ENCODE measurements around the gene TOGARAM1. TPM values are rescaled to one million over a fixed set of nuclear protein-coding genes. Genes with fewer than 3 reads are reported as not detected.

TOGARAM1 gene
- total RNA-seq, 1 donor: 27.1 TPM

DNA sequence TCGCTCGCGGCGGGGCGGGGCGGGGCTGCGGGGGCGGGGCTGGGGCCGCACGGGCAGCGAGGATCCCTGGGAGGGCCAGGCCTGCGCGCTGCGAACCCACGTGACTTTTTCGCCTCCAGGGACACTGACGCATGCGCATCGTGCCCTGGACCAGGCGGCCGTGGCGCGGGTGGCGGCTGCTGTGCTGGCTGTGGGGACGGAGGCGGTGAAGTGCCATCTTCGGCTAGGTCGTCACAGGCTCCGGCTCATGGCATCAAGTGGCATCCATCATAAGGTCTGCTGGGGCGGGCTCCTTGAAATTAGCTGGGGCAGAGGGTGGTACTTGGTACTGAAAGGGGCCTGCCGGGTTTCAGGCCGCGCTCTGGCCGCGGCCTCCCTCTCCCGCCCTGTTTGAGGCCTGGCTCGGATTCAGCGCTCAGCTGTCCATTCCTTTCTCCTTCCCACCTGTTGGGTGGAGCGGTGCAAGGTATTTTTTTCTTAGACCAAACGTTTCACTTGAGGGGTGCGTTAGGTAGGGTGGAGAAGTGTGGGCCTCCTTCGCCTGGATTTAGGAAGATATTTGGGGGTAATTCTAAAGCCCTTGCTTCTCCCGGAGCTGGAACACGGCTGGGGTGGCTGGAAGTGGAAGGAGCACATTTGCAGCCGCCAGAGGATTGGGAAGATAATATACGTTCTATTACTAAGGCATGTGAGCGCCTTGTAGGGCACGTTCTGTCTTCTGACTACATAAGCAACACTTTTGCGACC, 122.2 kb downstream of the TOGARAM1 start, which contains the start of gene PRPF39:
Gene PRPF39 (plus strand): TSS at position 141 of the 747 bp plus-strand sequence. CDS start 11,124 bp downstream, outside the sequence.
- Histone ChIP-seq H3K36me3 (ENCODE audit: insufficient read depth, low read length) (no peaks in the 10 kb centered on the region), H4K20me1 (ENCODE audit: insufficient read depth, low read length) (peaks cover 45% of the 10 kb centered on the region), H2AFZ (ENCODE audit: low read length) (peak within 1 kb of the TSS; percentile 99), H3K4me3 (ENCODE audit: insufficient read depth, low read length) (peak within 1 kb of the TSS; percentile 80), H3K27me3 (ENCODE audit: insufficient read depth, low read length) (no peaks in the 10 kb centered on the region), H3K79me2 (ENCODE audit: insufficient read depth, low read length) (peaks cover 51% of the 10 kb centered on the region), H3K4me1 (ENCODE audit: insufficient read depth, low read length) (peaks cover 23% of the 10 kb centered on the region), H3K4me2 (ENCODE audit: insufficient read depth, low read length) (peak within 1 kb of the TSS; percentile 99), H3K9me3 (ENCODE audit: low read depth, low read length) (no peaks in the 10 kb centered on the region), H3K27ac (ENCODE audit: low read depth, low read length) (peak within 1 kb of the TSS; percentile 82)
- DNase-seq (ENCODE audit: insufficient read length, low spot score, missing footprints): peak; percentile 99
- TF ChIP-seq, protein P1, sequence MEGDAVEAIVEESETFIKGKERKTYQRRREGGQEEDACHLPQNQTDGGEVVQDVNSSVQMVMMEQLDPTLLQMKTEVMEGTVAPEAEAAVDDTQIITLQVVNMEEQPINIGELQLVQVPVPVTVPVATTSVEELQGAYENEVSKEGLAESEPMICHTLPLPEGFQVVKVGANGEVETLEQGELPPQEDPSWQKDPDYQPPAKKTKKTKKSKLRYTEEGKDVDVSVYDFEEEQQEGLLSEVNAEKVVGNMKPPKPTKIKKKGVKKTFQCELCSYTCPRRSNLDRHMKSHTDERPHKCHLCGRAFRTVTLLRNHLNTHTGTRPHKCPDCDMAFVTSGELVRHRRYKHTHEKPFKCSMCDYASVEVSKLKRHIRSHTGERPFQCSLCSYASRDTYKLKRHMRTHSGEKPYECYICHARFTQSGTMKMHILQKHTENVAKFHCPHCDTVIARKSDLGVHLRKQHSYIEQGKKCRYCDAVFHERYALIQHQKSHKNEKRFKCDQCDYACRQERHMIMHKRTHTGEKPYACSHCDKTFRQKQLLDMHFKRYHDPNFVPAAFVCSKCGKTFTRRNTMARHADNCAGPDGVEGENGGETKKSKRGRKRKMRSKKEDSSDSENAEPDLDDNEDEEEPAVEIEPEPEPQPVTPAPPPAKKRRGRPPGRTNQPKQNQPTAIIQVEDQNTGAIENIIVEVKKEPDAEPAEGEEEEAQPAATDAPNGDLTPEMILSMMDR (IDR thresholded peaks at IDR 0.05; ENCODE audit: extremely low read depth, low read depth, low read length): no peak

DNA sequence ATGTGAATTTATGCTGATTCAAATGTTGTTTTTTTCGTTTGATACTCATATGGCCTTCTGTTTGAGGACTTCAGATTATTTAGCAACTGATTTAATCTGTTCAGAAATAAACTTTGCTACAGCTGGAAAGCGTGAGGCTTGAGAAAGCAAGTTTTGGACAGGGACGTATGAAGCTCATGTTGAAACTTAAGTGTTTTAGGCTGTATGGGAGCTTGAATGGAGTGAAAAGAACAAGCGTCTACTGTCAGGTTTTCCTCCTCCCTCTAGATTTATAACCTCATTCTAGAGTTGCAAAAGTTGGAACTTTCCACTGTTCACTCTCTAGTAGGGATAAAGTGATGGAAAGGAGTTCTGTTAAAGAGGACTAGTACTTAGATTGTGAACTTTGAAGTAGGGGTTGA, 123.0 kb downstream of the TOGARAM1 start:
- Histone ChIP-seq H3K9me3 (ENCODE audit: low read depth, low read length) (no peaks in the 10 kb centered on the region), H3K27me3 (ENCODE audit: insufficient read depth, low read length) (no peaks in the 10 kb centered on the region), H2AFZ (ENCODE audit: low read length) (no peak overlapping the region), H3K4me3 (ENCODE audit: insufficient read depth, low read length) (peak overlapping the region; percentile 80), H3K36me3 (ENCODE audit: insufficient read depth, low read length) (no peaks in the 10 kb centered on the region), H4K20me1 (ENCODE audit: insufficient read depth, low read length) (peaks cover 53% of the 10 kb centered on the region), H3K27ac (ENCODE audit: low read depth, low read length) (peak overlapping the region; percentile 82), H3K79me2 (ENCODE audit: insufficient read depth, low read length) (peaks cover 59% of the 10 kb centered on the region), H3K4me1 (ENCODE audit: insufficient read depth, low read length) (peaks cover 31% of the 10 kb centered on the region), H3K4me2 (ENCODE audit: insufficient read depth, low read length) (peak overlapping the region; percentile 99)
- TF ChIP-seq, protein P1 (IDR thresholded peaks at IDR 0.05; ENCODE audit: extremely low read depth, low read depth, low read length): no peak
- no peak for DNase-seq (ENCODE audit: insufficient read length, low spot score, missing footprints)

DNA sequence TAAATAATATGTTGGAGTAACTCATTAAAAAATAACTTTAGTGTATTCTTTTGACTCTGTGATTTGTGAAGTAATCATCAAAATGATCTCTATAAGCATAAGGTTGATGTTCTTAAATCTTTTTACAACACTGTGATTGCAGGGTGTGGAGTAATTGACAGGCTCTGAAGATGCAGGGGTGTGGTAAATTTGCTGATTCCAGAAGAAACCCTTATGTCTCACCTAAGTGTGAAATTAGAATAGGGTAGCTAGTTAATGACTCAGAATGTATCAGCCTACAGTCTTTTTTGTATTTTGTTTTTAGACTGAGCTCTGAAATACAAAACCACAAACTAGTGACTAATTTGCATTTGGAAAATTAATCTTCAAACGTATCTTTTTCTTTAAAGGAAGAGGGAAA, 127.8 kb downstream of the TOGARAM1 start:
- H3K4me1 ChIP-seq (ENCODE audit: insufficient read depth, low read length): peaks cover 36% of the 10 kb centered on the region
- TF ChIP-seq, protein P1 (IDR thresholded peaks at IDR 0.05; ENCODE audit: extremely low read depth, low read depth, low read length): no peak
- peak; percentile 91 for DNase-seq (ENCODE audit: insufficient read length, low spot score, missing footprints)
- no peaks in the 10 kb centered on the region for H3K9me3 ChIP-seq (ENCODE audit: low read depth, low read length)
- peak overlapping the region; percentile 39 for H3K27ac ChIP-seq (ENCODE audit: low read depth, low read length)
- no peak overlapping the region for H3K4me3 ChIP-seq (ENCODE audit: insufficient read depth, low read length)
- no peaks in the 10 kb centered on the region for H3K27me3 ChIP-seq (ENCODE audit: insufficient read depth, low read length)
- H4K20me1 ChIP-seq (ENCODE audit: insufficient read depth, low read length): peaks cover 69% of the 10 kb centered on the region
- H3K36me3 ChIP-seq (ENCODE audit: insufficient read depth, low read length): no peaks in the 10 kb centered on the region
- H3K4me2 ChIP-seq (ENCODE audit: insufficient read depth, low read length): peak overlapping the region; percentile 32
- peaks cover 97% of the 10 kb centered on the region for H3K79me2 ChIP-seq (ENCODE audit: insufficient read depth, low read length)
- no peak overlapping the region for H2AFZ ChIP-seq (ENCODE audit: low read length)

DNA sequence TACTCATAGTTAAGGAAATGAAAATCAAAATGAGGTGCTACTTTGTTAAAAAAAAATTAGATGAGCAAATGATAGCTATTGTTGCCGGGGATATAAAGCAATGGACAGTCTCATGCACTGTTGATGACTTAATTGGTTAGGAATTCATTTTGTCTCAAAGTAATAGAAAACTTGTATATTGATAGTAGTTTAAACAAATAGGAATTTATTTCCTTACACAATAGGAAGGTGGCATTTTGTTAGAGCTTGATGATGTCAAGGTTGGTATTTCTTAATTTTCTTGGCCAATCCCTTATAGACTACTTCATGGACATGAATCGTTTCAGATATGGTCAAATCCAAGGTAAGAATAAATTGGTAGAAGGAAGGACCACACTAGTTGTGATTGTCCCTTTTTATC, 129.7 kb downstream of the TOGARAM1 start:
- Histone ChIP-seq H3K4me3 (ENCODE audit: insufficient read depth, low read length) (no peak overlapping the region), H2AFZ (ENCODE audit: low read length) (no peak overlapping the region), H3K27me3 (ENCODE audit: insufficient read depth, low read length) (no peaks in the 10 kb centered on the region), H3K9me3 (ENCODE audit: low read depth, low read length) (no peaks in the 10 kb centered on the region), H3K27ac (ENCODE audit: low read depth, low read length) (peak overlapping the region; percentile 31), H4K20me1 (ENCODE audit: insufficient read depth, low read length) (peaks cover 52% of the 10 kb centered on the region), H3K36me3 (ENCODE audit: insufficient read depth, low read length) (peaks cover 14% of the 10 kb centered on the region), H3K4me1 (ENCODE audit: insufficient read depth, low read length) (peaks cover 25% of the 10 kb centered on the region), H3K4me2 (ENCODE audit: insufficient read depth, low read length) (peak overlapping the region; percentile 13), H3K79me2 (ENCODE audit: insufficient read depth, low read length) (peaks cover 95% of the 10 kb centered on the region)
- DNase-seq (ENCODE audit: insufficient read length, low spot score, missing footprints): no peak
- TF ChIP-seq, protein P1 (IDR thresholded peaks at IDR 0.05; ENCODE audit: extremely low read depth, low read depth, low read length): no peak

All from osteoblast (primary cell).